ENCODE results near the gene COX19.

Gene COX19

DNA sequence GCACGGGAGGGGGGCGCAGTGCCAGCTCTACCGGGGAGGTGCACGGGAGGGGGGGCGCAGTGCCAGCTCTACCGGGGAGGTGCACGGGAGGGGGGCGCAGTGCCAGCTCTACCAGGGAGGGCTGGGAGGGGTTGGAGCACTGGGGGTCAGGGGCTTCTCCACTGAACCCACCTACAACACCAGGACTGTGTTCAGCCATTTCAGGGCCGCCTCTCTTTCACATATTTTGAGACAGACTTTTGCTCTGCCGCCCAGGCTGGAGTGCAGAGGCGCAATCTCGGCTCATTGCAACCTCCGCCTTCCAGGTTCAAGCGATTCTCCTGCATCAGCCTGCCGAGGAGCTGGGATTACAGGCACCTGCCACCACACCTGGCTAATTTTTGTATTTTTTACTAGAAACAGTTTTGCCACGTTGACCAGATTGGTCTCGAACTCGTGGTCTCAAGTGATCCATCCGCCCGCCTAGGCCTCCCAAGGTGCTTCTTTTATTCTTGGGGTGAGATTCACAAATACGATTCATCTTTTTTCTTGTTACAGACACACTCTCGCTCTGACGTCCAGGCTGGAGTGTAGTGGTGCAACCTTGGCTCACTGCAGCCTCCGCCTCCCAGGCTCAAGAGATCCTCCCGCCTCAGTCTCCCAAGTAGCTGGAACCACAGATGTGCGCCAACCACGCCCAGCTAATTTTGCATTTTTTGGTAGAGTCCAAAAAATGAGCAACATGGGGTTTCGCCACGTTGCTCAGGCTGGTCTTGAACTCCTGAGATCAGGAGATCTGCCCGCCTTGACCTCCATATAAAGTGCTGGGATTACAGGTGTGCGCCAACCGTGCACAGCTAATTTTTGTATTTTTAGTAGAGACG is 57.9 kb downstream of the COX19 start:
- H3K27ac ChIP-seq, result no peak overlapping the region
- no peak for TF ChIP-seq CTCF (conservative IDR thresholded peaks at IDR 0.05)

DNA sequence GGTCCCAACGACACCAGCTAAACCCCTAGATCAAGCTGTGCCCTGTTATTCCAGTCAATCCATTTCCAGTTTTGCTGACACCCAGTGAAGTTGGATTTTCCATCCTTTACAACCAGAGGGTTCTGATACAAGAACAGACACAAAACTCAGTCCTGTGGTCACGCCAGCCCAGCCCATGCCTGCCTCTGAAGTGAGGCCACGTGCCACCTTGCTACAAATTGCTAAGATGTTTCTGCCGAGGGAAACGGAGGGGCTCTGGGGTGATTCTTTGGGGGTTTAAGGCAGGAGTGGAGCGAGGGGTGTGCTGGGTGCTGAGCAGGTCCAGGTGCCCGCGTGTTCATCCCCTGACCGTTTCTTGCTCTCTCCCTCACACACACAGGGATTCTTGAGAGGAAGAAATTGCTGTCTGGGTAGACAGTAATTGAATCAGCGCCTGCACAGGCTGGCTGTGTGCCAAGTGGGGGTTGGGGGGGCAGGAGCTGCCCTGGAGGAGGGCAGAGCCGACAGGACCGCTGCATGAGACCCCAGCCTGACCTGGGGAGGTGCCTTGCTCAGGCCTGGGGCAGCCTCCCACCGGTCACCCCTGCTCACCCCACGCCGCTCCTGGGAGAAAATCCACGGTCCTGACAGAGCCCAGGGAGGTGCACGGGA is 58.9 kb downstream of the COX19 start:
- TF ChIP-seq CTCF (conservative IDR thresholded peaks at IDR 0.05), result no peak
- H3K27ac ChIP-seq, result no peak overlapping the region

Measured in VCaP (cell line).